ENCODE results near the gene SSBP4. TPM values are rescaled to one million over a fixed set of nuclear protein-coding genes. Genes with fewer than 3 reads are reported as not detected.

Gene SSBP4
- total RNA-seq, 1 donor from 2014 or later = 99.0 TPM

DNA sequence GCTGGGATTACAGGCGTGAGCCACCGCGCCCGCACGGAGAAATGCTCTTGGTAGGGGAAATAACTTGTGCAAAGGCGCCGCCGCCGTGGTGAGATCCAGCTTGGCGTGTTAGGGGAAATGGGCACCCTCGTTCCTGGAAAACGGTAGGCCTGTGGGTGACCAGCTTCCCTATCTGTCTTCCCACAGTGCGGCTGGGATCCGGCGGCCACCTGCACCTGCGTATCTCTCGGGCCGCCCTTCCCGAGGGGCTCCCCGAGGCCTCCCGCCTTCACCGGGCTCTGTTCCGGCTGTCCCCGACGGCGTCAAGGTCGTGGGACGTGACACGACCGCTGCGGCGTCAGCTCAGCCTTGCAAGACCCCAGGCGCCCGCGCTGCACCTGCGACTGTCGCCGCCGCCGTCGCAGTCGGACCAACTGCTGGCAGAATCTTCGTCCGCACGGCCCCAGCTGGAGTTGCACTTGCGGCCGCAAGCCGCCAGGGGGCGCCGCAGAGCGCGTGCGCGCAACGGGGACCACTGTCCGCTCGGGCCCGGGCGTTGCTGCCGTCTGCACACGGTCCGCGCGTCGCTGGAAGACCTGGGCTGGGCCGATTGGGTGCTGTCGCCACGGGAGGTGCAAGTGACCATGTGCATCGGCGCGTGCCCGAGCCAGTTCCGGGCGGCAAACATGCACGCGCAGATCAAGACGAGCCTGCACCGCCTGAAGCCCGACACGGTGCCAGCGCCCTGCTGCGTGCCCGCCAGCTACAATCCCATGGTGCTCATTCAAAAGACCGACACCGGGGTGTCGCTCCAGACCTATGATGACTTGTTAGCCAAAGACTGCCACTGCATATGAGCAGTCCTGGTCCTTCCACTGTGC is 30.9 kb upstream of the SSBP4 start:
- TF ChIP-seq, protein P1, sequence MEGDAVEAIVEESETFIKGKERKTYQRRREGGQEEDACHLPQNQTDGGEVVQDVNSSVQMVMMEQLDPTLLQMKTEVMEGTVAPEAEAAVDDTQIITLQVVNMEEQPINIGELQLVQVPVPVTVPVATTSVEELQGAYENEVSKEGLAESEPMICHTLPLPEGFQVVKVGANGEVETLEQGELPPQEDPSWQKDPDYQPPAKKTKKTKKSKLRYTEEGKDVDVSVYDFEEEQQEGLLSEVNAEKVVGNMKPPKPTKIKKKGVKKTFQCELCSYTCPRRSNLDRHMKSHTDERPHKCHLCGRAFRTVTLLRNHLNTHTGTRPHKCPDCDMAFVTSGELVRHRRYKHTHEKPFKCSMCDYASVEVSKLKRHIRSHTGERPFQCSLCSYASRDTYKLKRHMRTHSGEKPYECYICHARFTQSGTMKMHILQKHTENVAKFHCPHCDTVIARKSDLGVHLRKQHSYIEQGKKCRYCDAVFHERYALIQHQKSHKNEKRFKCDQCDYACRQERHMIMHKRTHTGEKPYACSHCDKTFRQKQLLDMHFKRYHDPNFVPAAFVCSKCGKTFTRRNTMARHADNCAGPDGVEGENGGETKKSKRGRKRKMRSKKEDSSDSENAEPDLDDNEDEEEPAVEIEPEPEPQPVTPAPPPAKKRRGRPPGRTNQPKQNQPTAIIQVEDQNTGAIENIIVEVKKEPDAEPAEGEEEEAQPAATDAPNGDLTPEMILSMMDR (conservative IDR thresholded peaks at IDR 0.05) = peak; percentile 100
- H3K9me3 Mint-ChIP-seq = no peaks in the 10 kb centered on the region
- DNase-seq (ENCODE audit: extremely low spot score, unreplicated experiment) = peak; percentile 89
- H3K27me3 Mint-ChIP-seq = peaks cover 15% of the 10 kb centered on the region
- no peak overlapping the region for H3K27ac Mint-ChIP-seq
- H3K36me3 Mint-ChIP-seq = no peaks in the 10 kb centered on the region
- peaks cover 17% of the 10 kb centered on the region for H3K4me1 Mint-ChIP-seq (ENCODE audit: unreplicated experiment)
- peak overlapping the region; percentile 85 for H3K4me3 Mint-ChIP-seq

DNA sequence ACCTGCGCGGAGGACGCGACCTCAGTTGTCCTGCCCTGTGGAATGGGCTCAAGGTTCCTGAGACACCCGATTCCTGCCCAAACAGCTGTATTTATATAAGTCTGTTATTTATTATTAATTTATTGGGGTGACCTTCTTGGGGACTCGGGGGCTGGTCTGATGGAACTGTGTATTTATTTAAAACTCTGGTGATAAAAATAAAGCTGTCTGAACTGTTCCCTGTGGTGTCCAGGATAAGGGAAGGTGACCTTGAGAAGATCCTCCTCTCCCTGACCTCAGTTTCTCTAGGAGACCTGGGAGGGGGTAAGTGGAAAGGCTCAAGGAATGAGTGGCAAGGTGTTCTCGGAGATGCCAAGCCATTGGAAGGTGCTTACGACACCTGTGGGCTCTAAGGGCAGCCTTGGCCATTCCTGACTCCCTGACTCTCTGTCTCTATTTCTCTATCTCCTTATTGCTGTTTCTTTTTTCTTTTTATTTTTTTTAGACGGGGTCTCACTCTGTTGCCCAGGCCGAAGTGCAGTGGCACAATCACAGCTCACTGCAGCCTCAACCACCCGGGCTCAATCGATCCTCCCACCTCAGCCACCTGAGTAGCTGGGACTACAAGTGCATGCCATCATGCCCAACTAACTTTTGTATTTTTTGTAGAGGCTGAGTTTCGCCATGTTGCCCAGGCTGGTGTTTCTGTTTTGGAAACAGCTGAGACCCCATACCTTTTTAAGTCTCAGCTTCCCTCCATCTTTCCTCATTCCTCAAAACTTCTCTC is 30.1 kb upstream of the SSBP4 start:
- no peak for DNase-seq (ENCODE audit: extremely low spot score, unreplicated experiment)
- Mint-ChIP-seq H3K4me1 (ENCODE audit: unreplicated experiment) (peaks cover 17% of the 10 kb centered on the region), H3K27ac (peak overlapping the region; percentile 87), H3K9me3 (no peaks in the 10 kb centered on the region), H3K36me3 (no peaks in the 10 kb centered on the region), H3K4me3 (peak overlapping the region; percentile 78), H3K27me3 (peaks cover 15% of the 10 kb centered on the region)
- TF ChIP-seq, protein P1 (conservative IDR thresholded peaks at IDR 0.05) = no peak

DNA sequence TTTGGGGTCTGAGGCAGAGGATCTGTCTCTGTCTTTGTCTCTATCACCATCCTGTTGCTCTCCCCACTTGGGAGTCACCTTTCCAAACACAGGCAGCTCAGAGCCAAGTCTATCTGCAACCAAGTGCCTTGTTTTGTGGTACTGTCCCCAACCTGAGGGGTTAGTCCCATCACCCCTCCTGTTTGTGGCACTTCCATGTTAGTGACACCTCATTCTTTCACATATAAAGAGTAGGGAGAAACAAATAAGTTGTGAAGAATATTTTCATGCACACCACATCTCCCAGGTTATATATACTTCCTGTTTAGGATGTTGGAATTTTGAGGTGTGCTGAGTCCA is 29.5 kb upstream of the SSBP4 start:
- Mint-ChIP-seq H3K36me3 (no peaks in the 10 kb centered on the region), H3K27me3 (peaks cover 15% of the 10 kb centered on the region), H3K4me3 (peak overlapping the region; percentile 73), H3K4me1 (ENCODE audit: unreplicated experiment) (peaks cover 14% of the 10 kb centered on the region), H3K27ac (peak overlapping the region; percentile 87), H3K9me3 (no peaks in the 10 kb centered on the region)
- TF ChIP-seq, protein P1 (conservative IDR thresholded peaks at IDR 0.05) = no peak
- no peak for DNase-seq (ENCODE audit: extremely low spot score, unreplicated experiment)

DNA sequence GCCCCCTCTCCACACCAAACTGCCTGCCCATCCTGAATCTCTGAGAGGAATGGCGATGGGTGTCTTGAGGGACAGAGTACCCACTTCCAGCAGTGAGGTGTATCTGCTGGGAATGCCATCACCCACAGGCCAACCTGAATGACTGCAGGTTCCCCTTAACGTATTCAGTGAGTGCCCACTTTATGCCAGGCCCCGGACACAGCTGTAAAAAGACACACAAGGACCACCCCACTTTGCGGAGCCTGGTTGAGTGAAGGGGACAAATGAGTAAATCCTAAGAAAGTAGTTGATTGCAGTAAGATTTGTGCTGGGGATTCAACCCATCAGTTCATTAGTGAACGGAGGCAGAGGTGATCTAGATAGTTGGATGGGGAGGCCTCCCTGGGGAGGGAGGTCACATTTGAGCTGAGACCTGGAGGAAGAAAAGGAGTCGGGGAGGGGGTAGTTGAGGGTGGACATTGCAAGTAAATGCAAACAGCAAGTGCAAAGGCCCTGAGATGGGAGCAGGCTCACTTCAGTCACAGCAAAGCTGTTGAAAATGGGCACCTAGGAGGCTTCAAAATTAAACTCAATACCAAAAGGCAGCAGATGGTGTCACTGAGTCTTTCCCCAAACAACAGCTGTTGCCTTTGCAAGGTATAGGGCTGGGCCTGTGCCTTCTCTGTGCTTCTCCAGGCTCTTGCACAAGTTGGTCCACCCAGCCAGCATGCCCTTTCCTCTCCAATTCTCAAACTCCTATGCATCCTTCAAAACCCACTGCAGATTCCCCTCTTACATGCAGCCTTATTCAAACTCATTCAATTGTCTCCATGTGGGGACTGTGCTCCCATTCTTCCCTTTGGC is 28.9 kb upstream of the SSBP4 start:
- Mint-ChIP-seq H3K4me1 (ENCODE audit: unreplicated experiment) (peaks cover 11% of the 10 kb centered on the region), H3K27me3 (peaks cover 15% of the 10 kb centered on the region), H3K4me3 (peak overlapping the region; percentile 73), H3K27ac (peak overlapping the region; percentile 87), H3K9me3 (no peaks in the 10 kb centered on the region), H3K36me3 (no peaks in the 10 kb centered on the region)
- no peak for DNase-seq (ENCODE audit: extremely low spot score, unreplicated experiment)
- TF ChIP-seq, protein P1 (conservative IDR thresholded peaks at IDR 0.05) = no peak

DNA sequence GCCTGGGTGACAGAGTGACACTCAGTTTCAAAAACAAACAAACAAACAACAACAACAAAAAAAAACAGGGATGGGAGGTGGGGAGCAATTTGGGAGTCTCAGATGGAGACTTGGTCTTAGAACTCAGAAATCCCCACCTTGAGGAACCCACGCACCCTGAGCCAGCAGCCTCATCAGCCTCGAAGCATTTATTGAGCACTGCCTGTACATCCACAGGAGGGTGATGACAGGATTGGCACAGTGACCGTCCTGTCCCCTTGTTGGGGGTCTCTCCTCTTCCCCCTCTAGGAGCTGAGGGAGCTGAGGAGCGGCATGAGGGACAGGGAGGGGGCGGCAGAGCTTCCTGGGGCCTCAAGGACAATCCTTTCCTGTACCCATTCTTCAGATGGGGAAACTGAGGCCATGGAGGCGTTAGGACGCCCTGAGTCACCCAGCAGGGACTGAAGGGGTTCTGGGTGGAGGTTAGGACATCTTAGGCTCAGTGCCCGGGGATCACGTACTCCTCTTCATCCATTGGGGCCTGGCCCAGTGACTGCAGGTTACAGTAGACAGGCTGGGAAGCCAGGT is 27.6 kb upstream of the SSBP4 start:
- DNase-seq (ENCODE audit: extremely low spot score, unreplicated experiment) = no peak
- peaks cover 15% of the 10 kb centered on the region for H3K27me3 Mint-ChIP-seq
- H3K4me1 Mint-ChIP-seq (ENCODE audit: unreplicated experiment) = peaks cover 8% of the 10 kb centered on the region
- H3K27ac Mint-ChIP-seq = no peak overlapping the region
- no peak overlapping the region for H3K4me3 Mint-ChIP-seq
- TF ChIP-seq, protein P1 (conservative IDR thresholded peaks at IDR 0.05) = no peak
- H3K36me3 Mint-ChIP-seq = no peaks in the 10 kb centered on the region
- H3K9me3 Mint-ChIP-seq = no peaks in the 10 kb centered on the region

All from type B pancreatic cell (in vitro differentiated cells).